Activated B cell treated with CpG ODN at 0.5 μM for 24 hours (primary cell): ENCODE measurements around the gene AMHR2. TPM values are rescaled to one million over a fixed set of nuclear protein-coding genes. Genes with fewer than 3 reads are reported as not detected.
"Not testable (repeated sequence)": the region's sequence is repeated elsewhere in the genome, so short reads cannot be mapped to it uniquely, and the experiment has no call there.

Experiments
- ATAC-seq: fragments of 200-7000 bp; cut with Tn5 transposase; one replicate; pipeline ENCODE4 v1.10.0; 2021; ENCODE audit warnings: low read depth, mild to moderate bottlenecking, moderate library complexity
- CTCF ChIA-PET: fragments of 350-600 bp; sonication (Branson Sonifier 250); formaldehyde crosslinking; loops from one replicate; lab custom pipeline; 2021; ENCODE audit warnings: antibody characterized with exemption; lab: Charles Lee
- POLR2A ChIA-PET: fragments of 350-600 bp; sonication (Branson Sonifier 250); formaldehyde crosslinking; loops from one replicate; lab custom pipeline; 2021; ENCODE audit warnings: antibody characterized with exemption; lab: Charles Lee
- DNase-seq: peaks from one replicate; pipeline ENCODE4 v3.0.0; 2022
- H3K27ac Mint-ChIP-seq: one replicate; pipeline ENCODE4 v1.8.0; 2020; ENCODE audit warnings: mixed read lengths
- H3K27me3 Mint-ChIP-seq: one replicate; pipeline ENCODE4 v1.8.0; 2021; ENCODE audit warnings: mixed read lengths
- H3K36me3 Mint-ChIP-seq: one replicate; pipeline ENCODE4 v1.8.0; 2021; ENCODE audit warnings: low read depth, mixed read lengths
- H3K4me1 Mint-ChIP-seq: one replicate; pipeline ENCODE4 v1.8.0; 2021; ENCODE audit warnings: mixed read lengths
- H3K4me3 Mint-ChIP-seq: one replicate; pipeline ENCODE4 v1.8.0; 2020; ENCODE audit warnings: mild to moderate bottlenecking, mixed read lengths
- H3K9me3 Mint-ChIP-seq: one replicate; pipeline ENCODE4 v1.8.0; 2020; ENCODE audit warnings: mixed read lengths
- intact Hi-C: fragments of 100-400 bp; cut with micrococcal nuclease; formaldehyde crosslinking; loops from one replicate; pipeline ENCODE4 v1.15.1; 2024
- total RNA-seq: library from RNA; stranded (reverse); gene quantifications from 2 replicates; pipeline ENCODE4 v1.2.3, GENCODE V29; 2022
- TF ChIP-seq, protein P1 (sequence below): fragments of 200-600 bp; IDR thresholded peaks from one replicate; pipeline ENCODE4 v1.8.0; 2022; ENCODE audit warnings: antibody characterized with exemption, mild to moderate bottlenecking

AMHR2 gene
- total RNA-seq, 1 donor from 2014 or later, result not detected

DNA sequence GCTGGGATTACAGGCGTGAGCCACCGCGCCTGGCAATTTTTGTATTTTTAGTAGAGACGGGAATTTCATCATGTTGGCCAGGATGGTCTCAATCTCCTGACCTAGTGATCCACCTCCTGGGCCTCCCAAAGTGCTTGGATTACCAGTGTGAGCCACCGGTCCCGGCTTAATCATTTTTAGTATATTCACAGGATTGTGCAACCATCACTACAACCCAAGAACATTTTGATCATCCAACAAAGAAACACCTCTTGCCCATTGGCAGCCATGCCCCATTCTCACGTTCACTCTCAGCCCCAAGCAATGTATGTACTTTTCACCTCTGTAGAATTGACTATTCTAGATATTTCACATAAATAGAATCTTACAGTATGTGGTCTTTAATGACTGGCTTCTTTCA is 23.8 kb upstream of the AMHR2 start:
- intact Hi-C loops, result no loop called here
- DNase-seq, result no peak
- Mint-ChIP-seq H3K4me1 (peaks cover 6% of the 10 kb centered on the region), H3K27me3 (no peaks in the 10 kb centered on the region), H3K27ac (peak overlapping the region; percentile 59), H3K36me3 (peaks cover 49% of the 10 kb centered on the region), H3K4me3 (no peak overlapping the region), H3K9me3 (no peaks in the 10 kb centered on the region)
- TF ChIP-seq, protein P1, sequence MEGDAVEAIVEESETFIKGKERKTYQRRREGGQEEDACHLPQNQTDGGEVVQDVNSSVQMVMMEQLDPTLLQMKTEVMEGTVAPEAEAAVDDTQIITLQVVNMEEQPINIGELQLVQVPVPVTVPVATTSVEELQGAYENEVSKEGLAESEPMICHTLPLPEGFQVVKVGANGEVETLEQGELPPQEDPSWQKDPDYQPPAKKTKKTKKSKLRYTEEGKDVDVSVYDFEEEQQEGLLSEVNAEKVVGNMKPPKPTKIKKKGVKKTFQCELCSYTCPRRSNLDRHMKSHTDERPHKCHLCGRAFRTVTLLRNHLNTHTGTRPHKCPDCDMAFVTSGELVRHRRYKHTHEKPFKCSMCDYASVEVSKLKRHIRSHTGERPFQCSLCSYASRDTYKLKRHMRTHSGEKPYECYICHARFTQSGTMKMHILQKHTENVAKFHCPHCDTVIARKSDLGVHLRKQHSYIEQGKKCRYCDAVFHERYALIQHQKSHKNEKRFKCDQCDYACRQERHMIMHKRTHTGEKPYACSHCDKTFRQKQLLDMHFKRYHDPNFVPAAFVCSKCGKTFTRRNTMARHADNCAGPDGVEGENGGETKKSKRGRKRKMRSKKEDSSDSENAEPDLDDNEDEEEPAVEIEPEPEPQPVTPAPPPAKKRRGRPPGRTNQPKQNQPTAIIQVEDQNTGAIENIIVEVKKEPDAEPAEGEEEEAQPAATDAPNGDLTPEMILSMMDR, result no peak
- ChIA-PET CTCF (no interaction called here), POLR2A (interaction anchor here (0.6 kb wide), 1 partner anchor 87 kb away, joined by 4 read pairs; no protein-coding TSS in a partner anchor)
- no peak for ATAC-seq

DNA sequence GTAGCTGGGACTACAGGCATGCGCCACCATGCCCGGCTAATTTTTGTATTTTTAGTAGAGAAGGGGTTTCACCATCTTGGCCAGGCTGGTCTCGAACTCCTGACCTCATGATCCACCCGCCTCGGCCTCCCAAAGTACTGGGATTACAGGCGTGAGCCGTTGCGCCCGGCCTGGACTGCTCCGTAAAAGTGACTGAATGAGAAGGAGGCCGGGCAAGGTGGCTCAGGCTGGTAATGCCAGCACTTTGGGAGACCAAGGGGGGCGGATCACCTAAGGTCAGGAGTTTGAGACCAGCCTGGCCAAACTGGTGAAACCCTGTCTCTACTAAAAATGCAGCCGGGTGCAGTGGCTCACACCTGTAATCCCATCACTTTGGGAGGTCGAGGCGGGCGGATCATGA is 21.3 kb upstream of the AMHR2 start:
- intact Hi-C loops, H3K9me3 Mint-ChIP-seq, DNase-seq, POLR2A ChIA-PET, H3K4me3 Mint-ChIP-seq, ATAC-seq, H3K27me3 Mint-ChIP-seq, H3K27ac Mint-ChIP-seq, H3K4me1 Mint-ChIP-seq: not testable (repeated sequence)
- H3K36me3 Mint-ChIP-seq, result peaks cover 50% of the 10 kb centered on the region
- CTCF ChIA-PET, result interaction anchor here (1.0 kb wide), 1 partner anchor 19 kb away, joined by 3 read pairs; no protein-coding TSS in a partner anchor

DNA sequence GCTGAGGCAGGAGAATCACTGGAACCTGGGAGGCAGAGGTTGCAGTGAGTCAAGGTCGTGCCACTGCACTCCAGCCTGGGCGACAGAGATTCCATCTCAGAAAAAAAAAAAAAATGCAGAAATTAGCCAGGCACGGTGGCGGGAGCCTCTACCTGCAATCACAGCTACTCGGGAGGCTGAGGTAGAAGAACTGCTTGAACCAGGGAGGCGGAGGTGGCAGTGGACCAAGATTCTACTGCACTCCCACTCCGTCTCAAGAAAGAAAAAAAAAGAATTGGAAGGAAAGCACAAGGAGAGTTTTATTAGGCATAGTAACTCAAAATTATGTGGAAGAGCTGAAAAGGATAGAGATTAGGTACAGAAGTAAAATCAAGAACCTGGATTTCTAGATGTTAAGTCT is 20.8 kb upstream of the AMHR2 start:
- H3K4me3 Mint-ChIP-seq, result no peak overlapping the region
- no peak overlapping the region for H3K27ac Mint-ChIP-seq
- peaks cover 2% of the 10 kb centered on the region for H3K4me1 Mint-ChIP-seq
- TF ChIP-seq, protein P1, result no peak
- intact Hi-C loops, result no loop called here
- H3K27me3 Mint-ChIP-seq, result no peaks in the 10 kb centered on the region
- ATAC-seq, result no peak
- H3K9me3 Mint-ChIP-seq, result no peaks in the 10 kb centered on the region
- ChIA-PET CTCF (interaction anchor here (1.0 to 1.2 kb wide), 2 partner anchors 19 to 51 kb away, joined by 3 read pairs; no protein-coding TSS in a partner anchor), POLR2A (interaction anchor here (0.6 kb wide), 1 partner anchor 98 kb away, joined by 4 read pairs; the partner anchor contains the start of gene TARBP2)
- H3K36me3 Mint-ChIP-seq, result peaks cover 50% of the 10 kb centered on the region
- no peak for DNase-seq

DNA sequence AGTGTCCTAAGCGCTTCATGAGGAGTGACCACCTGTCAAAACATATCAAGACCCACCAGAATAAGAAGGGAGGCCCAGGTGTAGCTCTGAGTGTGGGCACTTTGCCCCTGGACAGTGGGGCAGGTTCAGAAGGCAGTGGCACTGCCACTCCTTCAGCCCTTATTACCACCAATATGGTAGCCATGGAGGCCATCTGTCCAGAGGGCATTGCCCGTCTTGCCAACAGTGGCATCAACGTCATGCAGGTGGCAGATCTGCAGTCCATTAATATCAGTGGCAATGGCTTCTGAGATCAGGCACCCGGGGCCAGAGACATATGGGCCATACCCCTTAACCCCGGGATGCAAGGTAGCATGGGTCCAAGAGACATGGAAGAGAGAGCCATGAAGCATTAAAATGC is 12.7 kb upstream of the AMHR2 start:
- DNase-seq, result no peak
- CTCF ChIA-PET, result interaction anchor here (1.4 kb wide), 1 partner anchor 59 kb away, joined by 5 read pairs; no protein-coding TSS in a partner anchor
- peaks cover 31% of the 10 kb centered on the region for H3K4me1 Mint-ChIP-seq
- H3K27ac Mint-ChIP-seq, result no peak overlapping the region
- TF ChIP-seq, protein P1, result no peak
- peaks cover 62% of the 10 kb centered on the region for H3K36me3 Mint-ChIP-seq
- no peak overlapping the region for H3K4me3 Mint-ChIP-seq
- intact Hi-C loops, result no loop called here
- no peaks in the 10 kb centered on the region for H3K27me3 Mint-ChIP-seq
- POLR2A ChIA-PET, result no interaction called here
- H3K9me3 Mint-ChIP-seq, result no peaks in the 10 kb centered on the region
- ATAC-seq, result no peak

DNA sequence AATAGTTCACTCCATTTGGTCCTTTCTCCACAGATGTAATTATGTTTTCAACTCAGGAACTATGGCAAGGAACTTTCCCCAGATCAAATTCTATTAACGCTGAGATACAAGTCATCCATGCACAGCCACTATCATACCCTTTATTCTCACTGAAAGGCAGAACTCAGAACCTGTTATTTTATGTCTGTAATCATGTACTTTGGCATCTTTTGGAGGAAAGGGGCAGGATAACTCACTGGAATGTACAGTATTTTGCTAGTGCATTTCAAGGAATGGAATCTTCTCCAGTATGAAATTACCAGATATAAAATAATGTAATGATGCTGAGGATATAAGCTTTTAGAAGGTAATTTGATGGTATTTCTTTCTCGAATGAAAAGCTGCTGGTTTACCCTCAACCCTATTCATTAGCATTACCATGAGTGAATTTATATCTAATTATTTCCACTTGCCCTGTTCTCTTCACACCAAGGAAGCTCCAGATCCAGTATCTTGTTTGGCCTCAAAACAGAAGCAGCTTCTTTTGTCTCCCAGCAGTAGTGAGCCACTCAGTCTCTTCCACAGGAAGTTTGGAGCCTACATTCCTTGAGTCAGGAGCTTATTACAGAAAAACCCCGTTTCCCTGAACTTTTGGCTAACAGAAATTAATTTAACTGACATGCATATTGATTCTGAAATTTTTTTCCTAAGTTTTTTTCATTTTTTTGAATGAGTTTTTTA is 10.0 kb upstream of the AMHR2 start:
- TF ChIP-seq, protein P1, result no peak
- intact Hi-C loops, result no loop called here

More for the DNA sequence above, 10.0 kb upstream of the AMHR2 start:
- Mint-ChIP-seq H3K4me3 (no peak overlapping the region), H3K36me3 (peaks cover 48% of the 10 kb centered on the region), H3K9me3 (no peaks in the 10 kb centered on the region), H3K27me3 (no peaks in the 10 kb centered on the region), H3K27ac (peak overlapping the region; percentile 24), H3K4me1 (peaks cover 50% of the 10 kb centered on the region)
- ATAC-seq, result no peak
- POLR2A ChIA-PET, result interaction anchor here (1.2 to 1.3 kb wide), 2 partner anchors 35 to 83 kb away, joined by 3 read pairs; no protein-coding TSS in a partner anchor
- DNase-seq, result no peak
- CTCF ChIA-PET, result interaction anchor here (3.1 kb wide), 1 partner anchor 61 kb away, joined by 11 read pairs; no protein-coding TSS in a partner anchor
